GM10248 (cell line): Measurements from ENCODE around the gene DMAC2.
"Not testable (repeated sequence)": the region's sequence is repeated elsewhere in the genome, so short reads cannot be mapped to it uniquely, and the experiment has no call there.

Experiments
- CTCF ChIA-PET: fragments of 300-600 bp; sonication (Branson Sonifier 250); formaldehyde crosslinking; extraction: SDS; loops from one replicate; lab custom pipeline; 2021; ENCODE audit warnings: antibody characterized with exemption; lab: Yijun Ruan, JAX
- POLR2A ChIA-PET: fragments of 350-650 bp; sonication (Branson Sonifier 250); formaldehyde crosslinking; extraction: SDS; loops from one replicate; lab custom pipeline; 2020; ENCODE audit warnings: antibody characterized with exemption; lab: Yijun Ruan, JAX
- DNase-seq: peaks from one replicate; pipeline ENCODE4 v3.0.0; 2012; ENCODE audit errors: extremely low spot score
- CTCF ChIP-seq: IDR thresholded peaks from 2 replicates; pipeline ENCODE4 v1.5.1; 2012; ENCODE audit warnings: mild to moderate bottlenecking, low read depth; ENCODE audit errors: extremely low read depth, missing control alignments, control extremely low read depth

Gene DMAC2

GRCh38 chr19:41386442-41386841, 53.3 kb downstream of the DMAC2 start:
- TF ChIP-seq CTCF, result no peak
- POLR2A ChIA-PET, result no interaction called here
- DNase-seq, result no peak
- CTCF ChIA-PET, result interaction anchor here (1.0 to 1.9 kb wide), 4 partner anchors 18 to 184 kb away, joined by 3 to 7 read pairs (median 3); no protein-coding TSS in a partner anchor

DNA sequence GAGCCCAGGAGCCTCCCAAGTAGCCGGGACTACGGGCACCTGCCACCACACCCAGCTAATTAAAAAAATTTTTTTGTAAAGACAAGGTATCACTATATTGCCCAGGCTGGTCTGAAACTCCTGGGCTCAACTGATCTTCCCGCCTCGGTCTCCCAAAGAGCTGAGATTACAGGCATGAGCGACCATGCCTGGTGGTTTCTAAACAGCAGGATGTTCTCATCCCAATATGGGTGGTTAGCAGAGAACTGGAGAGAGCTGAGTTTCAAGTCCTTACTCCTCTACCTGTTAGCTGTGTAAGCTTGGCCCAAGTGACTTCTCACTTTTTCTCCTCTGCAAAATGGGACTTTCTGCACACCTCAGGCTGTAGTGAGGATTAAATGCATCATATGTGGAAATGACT, 55.4 kb downstream of the DMAC2 start:
- no peak for DNase-seq
- POLR2A ChIA-PET, result no interaction called here
- no peak for TF ChIP-seq CTCF
- CTCF ChIA-PET, result interaction anchor here (0.8 to 1.1 kb wide), 2 partner anchors 10 to 30 kb away, joined by 3 read pairs; no protein-coding TSS in a partner anchor

DNA sequence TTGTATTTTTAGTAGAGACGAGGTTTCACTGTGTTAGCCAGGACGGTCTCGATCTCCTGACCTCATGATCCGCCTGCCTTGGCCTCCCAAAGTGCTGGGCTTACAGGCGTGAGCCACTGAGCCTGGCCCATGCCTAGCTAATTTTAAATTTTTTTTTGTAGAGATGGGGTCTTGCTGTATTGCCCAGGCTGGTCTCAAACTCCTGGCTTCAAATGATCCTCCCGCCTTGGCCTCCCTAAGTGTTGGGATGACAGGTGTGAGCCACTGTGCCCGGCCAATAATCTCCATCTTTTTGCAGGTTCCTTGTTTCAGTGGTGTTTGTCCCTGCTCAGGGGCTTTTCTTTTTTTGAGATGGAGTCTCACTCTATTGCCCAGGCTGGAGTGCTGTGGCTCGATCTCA, 58.2 kb downstream of the DMAC2 start:
- not testable (repeated sequence) for DNase-seq
- ChIA-PET CTCF (interaction anchor here (1.2 to 2.8 kb wide), 2 partner anchors 13 to 18 kb away, joined by 5 to 12 read pairs; partner anchors contain the start of gene B9D2), POLR2A (interaction anchor here (0.5 to 0.6 kb wide), 3 partner anchors 13 to 79 kb away, joined by 4 to 5 read pairs (median 4); no protein-coding TSS in a partner anchor)
